Uterus (tissue), 2 donors: ENCODE measurements around the gene ACO2.

ENCODE experiments used
- POLR2A ChIP-seq, 2 donors: fragments of 450-650 bp; IDR thresholded peaks; one replicate each; pipeline ENCODE4 v1.6.1; 2016; ENCODE audit warnings: antibody characterized with exemption in 2 of 2, mild to moderate bottlenecking in 1 of 2, moderate library complexity in 1 of 2
- TF ChIP-seq, protein P1 (sequence below), 4 experiments: fragments of 200-600 bp in 2 of 4; fragments of 450-650 bp in 2 of 4; sonication (generic) in 2 of 4; IDR thresholded peaks; one replicate each; pipeline ENCODE4 v1.5.1; 2016 to 2019; ENCODE audit warnings: antibody characterized with exemption in 4 of 4, mild to moderate bottlenecking in 2 of 4, moderate library complexity in 1 of 4

DNA sequence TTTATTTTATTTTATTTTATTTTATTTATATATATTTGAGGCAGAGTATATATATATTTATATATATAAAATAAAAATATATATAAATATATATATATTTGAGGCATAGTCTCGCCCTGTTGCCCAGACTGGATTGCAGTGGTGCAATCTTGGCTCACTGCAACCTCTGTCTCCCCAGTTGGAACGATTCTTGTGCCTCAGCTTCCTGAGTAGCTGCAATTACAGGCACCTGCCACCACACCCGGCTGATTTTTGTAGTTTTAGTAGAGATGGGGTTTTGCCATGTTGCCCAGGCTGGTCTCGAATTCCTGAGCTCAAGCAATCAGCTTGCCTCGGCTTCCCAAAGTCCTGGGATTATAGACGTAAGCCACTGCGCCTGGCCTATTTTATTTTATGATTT, 31.4 kb downstream of the ACO2 start:
- TF ChIP-seq, protein P1, sequence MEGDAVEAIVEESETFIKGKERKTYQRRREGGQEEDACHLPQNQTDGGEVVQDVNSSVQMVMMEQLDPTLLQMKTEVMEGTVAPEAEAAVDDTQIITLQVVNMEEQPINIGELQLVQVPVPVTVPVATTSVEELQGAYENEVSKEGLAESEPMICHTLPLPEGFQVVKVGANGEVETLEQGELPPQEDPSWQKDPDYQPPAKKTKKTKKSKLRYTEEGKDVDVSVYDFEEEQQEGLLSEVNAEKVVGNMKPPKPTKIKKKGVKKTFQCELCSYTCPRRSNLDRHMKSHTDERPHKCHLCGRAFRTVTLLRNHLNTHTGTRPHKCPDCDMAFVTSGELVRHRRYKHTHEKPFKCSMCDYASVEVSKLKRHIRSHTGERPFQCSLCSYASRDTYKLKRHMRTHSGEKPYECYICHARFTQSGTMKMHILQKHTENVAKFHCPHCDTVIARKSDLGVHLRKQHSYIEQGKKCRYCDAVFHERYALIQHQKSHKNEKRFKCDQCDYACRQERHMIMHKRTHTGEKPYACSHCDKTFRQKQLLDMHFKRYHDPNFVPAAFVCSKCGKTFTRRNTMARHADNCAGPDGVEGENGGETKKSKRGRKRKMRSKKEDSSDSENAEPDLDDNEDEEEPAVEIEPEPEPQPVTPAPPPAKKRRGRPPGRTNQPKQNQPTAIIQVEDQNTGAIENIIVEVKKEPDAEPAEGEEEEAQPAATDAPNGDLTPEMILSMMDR (IDR thresholded peaks at IDR 0.05), result no peak
- no peak for TF ChIP-seq POLR2A (IDR thresholded peaks at IDR 0.05)
